RKO (cell line): Measurements from ENCODE around the gene ZBTB43.

Experiments
- DNase-seq: peaks from one replicate; pipeline ENCODE4 v3.0.0-alpha.2; 2016; ENCODE audit warnings: low spot score

ZBTB43 gene

DNA sequence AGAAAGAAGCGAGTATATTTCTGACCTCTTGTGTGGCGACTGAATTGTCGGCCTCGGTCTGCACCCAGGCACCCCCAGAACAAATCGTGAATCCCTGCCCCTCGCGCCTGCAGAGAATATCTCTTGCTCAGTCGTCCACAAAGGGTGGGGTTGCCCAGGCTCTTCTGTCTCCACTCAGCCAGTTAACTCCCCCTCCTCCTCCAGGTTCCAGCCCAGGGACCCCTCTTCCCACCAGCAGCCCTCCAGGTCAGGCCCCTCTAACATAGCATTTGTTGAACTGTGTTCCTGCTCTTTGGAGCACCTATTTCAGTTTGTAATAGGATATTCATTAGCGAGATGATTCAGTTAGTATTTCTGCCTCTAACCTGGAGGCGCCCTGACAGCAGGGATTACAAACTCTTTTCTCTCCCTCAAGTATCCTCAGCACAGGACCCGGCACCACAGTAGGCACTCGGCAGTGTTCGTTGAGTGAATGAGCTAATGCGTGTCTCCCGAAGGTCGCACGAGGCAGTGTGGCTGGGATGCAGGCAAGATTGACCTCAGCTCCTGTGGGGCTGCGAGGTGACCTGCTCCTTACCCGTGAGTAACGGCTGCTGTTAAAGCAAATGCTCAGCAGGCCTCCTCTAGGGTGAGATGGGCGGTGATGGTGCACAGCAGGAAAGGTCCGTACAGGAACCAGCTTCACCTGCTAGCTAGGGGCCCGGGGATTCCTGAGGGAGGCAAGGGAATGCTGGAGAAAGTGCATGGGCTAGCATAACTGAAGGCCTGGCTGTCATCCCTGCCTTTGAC is 81.4 kb downstream of the ZBTB43 start:
- DNase-seq, result no peak

DNA sequence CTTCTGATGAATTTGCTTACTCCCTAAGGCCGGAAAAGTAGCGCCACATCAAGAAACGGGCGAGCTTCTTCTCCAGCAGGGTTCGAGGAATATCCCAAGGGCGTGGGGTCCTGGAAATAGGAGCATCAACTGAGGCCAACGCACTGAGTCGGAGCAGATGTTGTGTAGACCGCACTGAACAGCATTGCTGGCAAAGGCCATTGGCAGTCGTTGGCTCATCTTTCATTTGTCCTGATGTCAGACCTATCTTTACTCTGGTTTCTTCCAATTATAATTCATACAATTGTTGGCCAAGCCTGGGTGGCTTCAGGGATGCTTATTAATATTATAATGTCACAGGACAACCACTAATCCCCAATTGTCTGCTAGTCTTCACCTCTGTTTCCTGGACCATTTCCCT is 82.1 kb downstream of the ZBTB43 start:
- DNase-seq, result no peak
